ENCODE data around the gene MRPL22. TPM values are rescaled to one million over a fixed set of nuclear protein-coding genes. Genes with fewer than 3 reads are reported as not detected.
A peak's percentile ranks its signal among the peaks of the same experiment; 100 is the strongest.
"Not testable (repeated sequence)": the region's sequence is repeated elsewhere in the genome, so short reads cannot be mapped to it uniquely, and the experiment has no call there.

The MRPL22 gene
- total RNA-seq, 2 donors from 2014 or later: 8.1 to 12.0 TPM

GRCh38 chr5:154972476-154973080, 31.7 kb downstream of the MRPL22 start:
- Histone ChIP-seq H3K9me3 (no peaks in the 10 kb centered on the region), H3K4me3 (no peak overlapping the region), H3K36me3 (no peaks in the 10 kb centered on the region), H3K27ac (no peak overlapping the region), H3K4me1 (ENCODE audit: control insufficient read depth in 1 of 2, low read depth in 2 of 2) (no peaks in the 10 kb centered on the region), H3K27me3 (replicated peaks; ENCODE audit: insufficient read depth) (no peaks in the 10 kb centered on the region)
- DNase-seq (ENCODE audit: low spot score) (no peak), ATAC-seq (ENCODE audit: insufficient number of reproducible peaks, low FRiP score, low read depth) (no peak)
- peak; percentile 17 for TF ChIP-seq CTCF (IDR thresholded peaks at IDR 0.05)

GRCh38 chr5:154976082-154976481, 35.2 kb downstream of the MRPL22 start:
- not testable (repeated sequence) for DNase-seq (ENCODE audit: low spot score); H3K9me3 ChIP-seq; H3K36me3 ChIP-seq; H3K27me3 ChIP-seq (replicated peaks; ENCODE audit: insufficient read depth); H3K4me1 ChIP-seq (ENCODE audit: control insufficient read depth in 1 of 2, low read depth in 2 of 2); H3K4me3 ChIP-seq; H3K27ac ChIP-seq; ATAC-seq (ENCODE audit: insufficient number of reproducible peaks, low FRiP score, low read depth)

- Histone ChIP-seq H3K4me3 (no peak overlapping the region), H3K27ac (no peak overlapping the region), H3K27me3 (replicated peaks; ENCODE audit: insufficient read depth) (no peaks in the 10 kb centered on the region), H3K9me3 (no peaks in the 10 kb centered on the region), H3K4me1 (ENCODE audit: control insufficient read depth in 1 of 2, low read depth in 2 of 2) (no peaks in the 10 kb centered on the region), H3K36me3 (no peaks in the 10 kb centered on the region)
- ATAC-seq (ENCODE audit: insufficient number of reproducible peaks, low FRiP score, low read depth) (no peak), DNase-seq (ENCODE audit: low spot score) (no peak)
- TF ChIP-seq CTCF (IDR thresholded peaks at IDR 0.05): no peak
Measured at GRCh38 chr5:154977409-154977808, 36.5 kb downstream of the MRPL22 start.

DNA sequence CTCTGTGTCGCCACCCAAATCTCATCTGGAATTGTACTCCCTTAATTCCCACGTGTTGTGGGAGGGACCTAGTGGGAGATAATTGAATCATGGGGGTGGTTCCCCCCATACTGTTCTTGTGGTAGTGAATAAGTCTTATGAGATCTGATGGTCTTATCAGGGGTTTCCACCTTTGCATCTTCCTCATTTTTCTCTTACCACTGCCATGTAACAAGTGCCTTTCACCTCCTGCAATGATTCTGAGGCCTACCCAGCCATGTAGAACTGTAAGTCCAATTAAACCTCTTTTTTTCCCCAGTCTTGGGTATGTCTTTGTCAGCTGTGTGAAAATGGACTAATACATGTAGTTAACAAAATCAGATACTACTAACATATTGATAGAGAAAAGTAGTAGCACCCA, 37.4 kb downstream of the MRPL22 start:
- not testable (repeated sequence) for H3K27ac ChIP-seq; ATAC-seq (ENCODE audit: insufficient number of reproducible peaks, low FRiP score, low read depth); H3K4me3 ChIP-seq; DNase-seq (ENCODE audit: low spot score); H3K36me3 ChIP-seq; H3K27me3 ChIP-seq (replicated peaks; ENCODE audit: insufficient read depth); H3K4me1 ChIP-seq (ENCODE audit: control insufficient read depth in 1 of 2, low read depth in 2 of 2); H3K9me3 ChIP-seq

DNA sequence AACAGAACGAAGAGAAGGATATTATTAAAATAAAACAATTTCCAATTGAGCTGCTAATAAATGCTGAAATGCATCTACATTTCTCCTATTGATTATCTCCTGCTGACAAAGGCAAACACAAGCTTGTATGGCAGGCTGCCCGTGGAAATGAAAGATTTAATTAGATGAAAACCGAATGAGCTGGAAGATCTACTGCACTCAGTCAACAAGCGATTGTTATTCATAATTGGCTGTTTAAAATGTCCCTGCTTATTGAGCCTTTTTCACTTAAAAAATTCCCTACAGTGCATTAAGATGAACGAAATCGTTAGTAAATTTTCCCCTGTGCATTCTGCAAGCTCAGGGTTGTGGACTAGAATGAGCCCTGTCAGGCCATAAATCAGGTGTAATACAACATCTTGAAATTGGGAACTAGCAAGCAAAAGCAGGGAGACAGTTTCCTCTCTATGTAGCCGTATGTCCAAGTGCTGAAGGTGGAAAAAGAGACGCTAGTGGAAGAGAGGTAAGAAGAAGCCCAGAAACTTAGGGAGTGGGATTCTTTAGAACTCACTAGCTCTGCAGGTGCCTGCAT, 44.2 kb downstream of the MRPL22 start:
- Histone ChIP-seq H3K4me1 (ENCODE audit: control insufficient read depth in 1 of 2, low read depth in 2 of 2) (no peaks in the 10 kb centered on the region), H3K27ac (no peak overlapping the region), H3K27me3 (replicated peaks; ENCODE audit: insufficient read depth) (no peaks in the 10 kb centered on the region), H3K4me3 (no peak overlapping the region), H3K9me3 (no peaks in the 10 kb centered on the region), H3K36me3 (no peaks in the 10 kb centered on the region)
- DNase-seq (ENCODE audit: low spot score) (no peak), ATAC-seq (ENCODE audit: insufficient number of reproducible peaks, low FRiP score, low read depth) (no peak)
- TF ChIP-seq CTCF (IDR thresholded peaks at IDR 0.05): no peak

DNA sequence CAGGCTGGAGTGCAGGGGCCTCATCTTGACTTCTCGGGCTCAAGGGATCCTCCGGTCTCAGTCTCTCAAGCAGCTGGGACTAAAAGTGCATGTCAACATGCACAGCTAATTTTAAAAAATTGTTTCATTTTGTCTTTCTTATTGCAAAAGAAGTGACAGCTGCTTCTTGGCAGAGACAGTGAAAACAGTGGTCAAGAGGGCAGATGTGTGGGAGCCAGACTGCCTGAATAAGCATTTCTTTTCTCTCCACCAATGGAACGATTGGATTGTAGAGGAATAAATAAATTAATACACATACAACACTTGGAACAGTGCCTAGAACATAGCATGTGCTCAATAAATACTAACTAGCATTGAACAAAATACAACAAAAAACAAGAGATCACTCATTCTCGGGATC, 45.3 kb downstream of the MRPL22 start:
- no peak for ATAC-seq (ENCODE audit: insufficient number of reproducible peaks, low FRiP score, low read depth)

More for the DNA sequence above, 45.3 kb downstream of the MRPL22 start:
- no peaks in the 10 kb centered on the region for H3K27me3 ChIP-seq (replicated peaks; ENCODE audit: insufficient read depth)
- no peak overlapping the region for H3K4me3 ChIP-seq
- TF ChIP-seq CTCF (IDR thresholded peaks at IDR 0.05): no peak
- H3K36me3 ChIP-seq: no peaks in the 10 kb centered on the region
- no peaks in the 10 kb centered on the region for H3K4me1 ChIP-seq (ENCODE audit: control insufficient read depth in 1 of 2, low read depth in 2 of 2)
- no peak for DNase-seq (ENCODE audit: low spot score)
- H3K9me3 ChIP-seq: no peaks in the 10 kb centered on the region
- H3K27ac ChIP-seq: no peak overlapping the region
